ENCODE data around the gene ANKRD10. TPM values are rescaled to one million over a fixed set of nuclear protein-coding genes. Genes with fewer than 3 reads are reported as not detected.

Gene ANKRD10
- total and polyA plus RNA-seq, 2 of the 8 experiments (the other 6 are each of a cell fraction or from before 2014, with no cell fraction given) = 146 to 218 TPM

DNA sequence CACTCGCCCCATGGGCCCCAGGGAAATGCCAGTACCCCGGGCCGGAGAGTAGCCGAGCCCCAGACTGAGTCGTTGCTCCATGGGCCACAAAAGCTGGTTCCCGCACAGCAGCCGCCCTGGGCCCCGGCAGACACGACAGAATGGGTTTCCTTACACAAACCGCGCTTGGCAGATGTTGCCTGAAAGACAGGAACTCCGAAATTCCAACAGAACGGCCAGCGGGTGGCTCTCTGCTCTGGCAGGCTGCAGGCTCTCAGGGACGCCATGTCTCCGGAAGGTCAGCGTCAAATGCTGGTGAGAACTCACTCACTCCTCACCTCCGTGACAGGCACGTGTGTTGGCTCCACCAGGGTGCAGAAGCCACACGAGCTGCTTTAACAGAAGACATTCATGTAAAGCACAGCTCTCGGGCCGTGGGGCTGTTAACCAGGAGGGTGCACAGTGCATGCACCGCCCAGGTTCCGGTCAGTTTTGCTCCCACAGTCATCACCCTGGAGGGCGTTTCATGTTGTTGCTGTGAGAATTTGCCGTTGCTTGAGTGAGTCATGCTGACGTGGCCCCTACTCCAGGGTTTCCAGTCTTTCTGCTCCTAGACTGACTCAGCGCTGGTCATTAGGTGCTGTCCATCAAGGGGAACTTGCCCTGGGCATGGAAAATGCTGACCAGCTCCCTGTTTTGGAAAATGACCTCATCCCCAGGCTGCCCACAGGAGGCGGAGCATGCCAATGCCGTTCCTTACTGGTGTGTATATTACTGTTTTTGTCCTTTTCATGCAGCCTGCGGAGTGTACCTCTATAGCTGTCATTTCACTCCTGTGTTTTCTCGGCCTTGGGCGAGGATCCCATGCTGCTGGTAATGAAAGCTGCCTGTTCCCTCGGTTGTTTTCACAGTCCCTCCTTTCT is 44.8 kb downstream of the ANKRD10 start:
- 0 out of 7 replicates have a peak, but pooled peaks cover 0 to 5% (median under 1%) of the 10 kb centered on the region in 4 experiments for H3K27me3 ChIP-seq (replicated peaks in 1 of 4; ENCODE audit: control insufficient read depth in 3 of 4, extremely low read depth in 1 of 4, insufficient read depth in 3 of 4, low read length in 3 of 4)
- 0 out of 2 replicates have a peak overlapping the region, but pooled peaks have one; percentile 18 for H2BK5ac ChIP-seq (ENCODE audit: low read depth, low read length)
- H3K4ac ChIP-seq (replicated peaks; ENCODE audit: insufficient read length, low read depth, low read length) = no peak overlapping the region
- peaks cover 10% of the 10 kb centered on the region for H3K23me2 ChIP-seq (ENCODE audit: low read depth, low read length)
- H3K4me3 ChIP-seq (ENCODE audit: extremely low read depth in 1 of 4, insufficient read depth in 2 of 4, low read depth in 3 of 4, low read length in 4 of 4) = no peak overlapping the region
- H3K4me2 ChIP-seq (ENCODE audit: insufficient read depth in 1 of 2, low read depth in 2 of 2, low read length in 2 of 2) = no peak overlapping the region
- no peak overlapping the region for H3K27ac ChIP-seq (ENCODE audit: low read depth, low read length)
- H3K4me1 ChIP-seq (replicated peaks in 1 of 4; ENCODE audit: control insufficient read depth in 3 of 4, insufficient read depth in 4 of 4, low read length in 3 of 4) = peaks cover 0 to 25% (median 10%) of the 10 kb centered on the region in 4 experiments; a peak in 5 of 7 replicates
- ChIA-PET CTCF (ENCODE audit: partially characterized antibody) (interaction anchor here (0.7 to 3.3 kb wide), 7 partner anchors 11 to 225 kb away, joined by 3 to 11 read pairs (median 4); no protein-coding TSS in a partner anchor), POLR2A (ENCODE audit: partially characterized antibody) (interaction anchor here (1.2 to 1.8 kb wide), 5 partner anchors 9 to 158 kb away, joined by 3 to 5 read pairs (median 4); no protein-coding TSS in a partner anchor)
- H3K36me3 ChIP-seq (ENCODE audit: control insufficient read depth in 2 of 4, insufficient read depth in 4 of 4, low read length in 3 of 4) = no peaks in the 10 kb centered on the region
- FAIRE-seq (no peak), DNase-seq (ENCODE audit: low read depth in 1 of 2, low spot score in 2 of 2) (peak in 1 of 2 experiments; percentile 59)
- no peak overlapping the region for H3K14ac ChIP-seq (ENCODE audit: insufficient read length)
- no peak overlapping the region for H2AK5ac ChIP-seq (ENCODE audit: low read depth, low read length)
- no peak overlapping the region for H3K23ac ChIP-seq (ENCODE audit: insufficient read length)
- no peak overlapping the region for H4K5ac ChIP-seq (ENCODE audit: insufficient read length, low read depth, low read length)
- H2BK20ac ChIP-seq (ENCODE audit: low read length) = 0 out of 2 replicates have a peak overlapping the region, but pooled peaks have one; percentile 66
- 84% methylated on average over 34 of the region's 34 CpGs; no CpG with 5 or more reads in 1 of the 2 experiments for WGBS, 2 experiments (ENCODE audit: extremely low coverage in 1 of 2, insufficient coverage in 1 of 2, insufficient read length in 1 of 2, insufficient replicate concordance in 2 of 2, low coverage in 1 of 2, low lambda C conversion rate in 2 of 2, missing lambda C conversion rate in 1 of 2)
- H3K56ac ChIP-seq (replicated peaks; ENCODE audit: insufficient read length, low read depth, low read length) = no peak overlapping the region
- no peak overlapping the region; the same call in 1 of the 2 replicates for H3K18ac ChIP-seq (ENCODE audit: extremely low read depth, low read length)
- peaks cover 0 to 5% of the 10 kb centered on the region in 2 experiments; a peak in 1 of 4 replicates for H3K9me3 ChIP-seq (ENCODE audit: insufficient read depth in 2 of 2, low read depth in 1 of 2, low read length in 1 of 2)
- no peak overlapping the region for H2BK15ac ChIP-seq (ENCODE audit: low read length)
- peaks cover 0 to 6% of the 10 kb centered on the region in 2 experiments; a peak in 1 of 4 replicates for H3K79me2 ChIP-seq (ENCODE audit: control insufficient read depth in 1 of 2, insufficient read depth in 2 of 2, low read length in 2 of 2)
- no peak overlapping the region for H2BK120ac ChIP-seq (replicated peaks; ENCODE audit: low read depth, low read length)
- peak overlapping the region; percentile 73 for H4K8ac ChIP-seq (ENCODE audit: extremely low read depth, insufficient read depth, low read length)
- H3K9ac ChIP-seq (replicated peaks in 1 of 4; ENCODE audit: extremely low read depth in 1 of 4, low read depth in 3 of 4, low read length in 3 of 4) = no peak overlapping the region
- H4K20me1 ChIP-seq (replicated peaks in 1 of 2; ENCODE audit: control insufficient read depth in 1 of 2, insufficient read depth in 2 of 2, low read length in 2 of 2) = peaks cover 0 to 4% of the 10 kb centered on the region in 2 experiments
- H2AFZ ChIP-seq (ENCODE audit: low read length) = peak overlapping the region; percentile 81; the same call in 1 of the 2 replicates
- peak overlapping the region; percentile 85; the same call in 1 of the 2 replicates for H2BK12ac ChIP-seq (ENCODE audit: low read depth, low read length)
- no peak overlapping the region for H4K91ac ChIP-seq (replicated peaks; ENCODE audit: insufficient read length, low read length)
- no peaks in the 10 kb centered on the region; the same call in 1 of the 2 replicates for H3K79me1 ChIP-seq (ENCODE audit: low read depth, low read length)
- TF ChIP-seq JUN (IDR thresholded peaks at IDR 0.05; ENCODE audit: low read depth, low read length) = no peak
- TF ChIP-seq GABPA (IDR thresholded peaks at IDR 0.05; ENCODE audit: borderline replicate concordance, insufficient read depth, low read length) = no peak
- peak; percentile 45; the same call in 1 of the 2 replicates for TF ChIP-seq TEAD4 (IDR thresholded peaks at IDR 0.05; ENCODE audit: low read depth, low read length)
- TF ChIP-seq BACH1 (IDR thresholded peaks at IDR 0.05; ENCODE audit: low read length) = no peak; the same call in 1 of the 2 replicates
- TF ChIP-seq RAD21 (IDR thresholded peaks at IDR 0.05 in 1 of 2, conservative IDR thresholded peaks at IDR 0.05 in 1 of 2; ENCODE audit: low read depth in 2 of 2, low read length in 2 of 2) = peak in 1 of 2 experiments; percentile 21; a peak in 1 of 4 replicates
- TF ChIP-seq CTBP2 (IDR thresholded peaks at IDR 0.05; ENCODE audit: borderline replicate concordance, insufficient read depth, insufficient read length, low read length) = no peak
- TF ChIP-seq, protein P1, sequence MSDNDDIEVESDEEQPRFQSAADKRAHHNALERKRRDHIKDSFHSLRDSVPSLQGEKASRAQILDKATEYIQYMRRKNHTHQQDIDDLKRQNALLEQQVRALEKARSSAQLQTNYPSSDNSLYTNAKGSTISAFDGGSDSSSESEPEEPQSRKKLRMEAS (IDR thresholded peaks at IDR 0.05) = peak; percentile 89

Measured in H1 (cell line).